GM19193 (cell line): ENCODE measurements around the gene NSF.
"Not testable (repeated sequence)": the region's sequence is repeated elsewhere in the genome, so short reads cannot be mapped to it uniquely, and the experiment has no call there.

ENCODE experiments used
- POLR2A ChIP-seq: IDR thresholded peaks from 4 replicates; pipeline ENCODE4 v1.6.1; 2011; ENCODE audit not compliant: insufficient read depth, insufficient read length; ENCODE audit errors: extremely low read depth

Gene NSF

DNA sequence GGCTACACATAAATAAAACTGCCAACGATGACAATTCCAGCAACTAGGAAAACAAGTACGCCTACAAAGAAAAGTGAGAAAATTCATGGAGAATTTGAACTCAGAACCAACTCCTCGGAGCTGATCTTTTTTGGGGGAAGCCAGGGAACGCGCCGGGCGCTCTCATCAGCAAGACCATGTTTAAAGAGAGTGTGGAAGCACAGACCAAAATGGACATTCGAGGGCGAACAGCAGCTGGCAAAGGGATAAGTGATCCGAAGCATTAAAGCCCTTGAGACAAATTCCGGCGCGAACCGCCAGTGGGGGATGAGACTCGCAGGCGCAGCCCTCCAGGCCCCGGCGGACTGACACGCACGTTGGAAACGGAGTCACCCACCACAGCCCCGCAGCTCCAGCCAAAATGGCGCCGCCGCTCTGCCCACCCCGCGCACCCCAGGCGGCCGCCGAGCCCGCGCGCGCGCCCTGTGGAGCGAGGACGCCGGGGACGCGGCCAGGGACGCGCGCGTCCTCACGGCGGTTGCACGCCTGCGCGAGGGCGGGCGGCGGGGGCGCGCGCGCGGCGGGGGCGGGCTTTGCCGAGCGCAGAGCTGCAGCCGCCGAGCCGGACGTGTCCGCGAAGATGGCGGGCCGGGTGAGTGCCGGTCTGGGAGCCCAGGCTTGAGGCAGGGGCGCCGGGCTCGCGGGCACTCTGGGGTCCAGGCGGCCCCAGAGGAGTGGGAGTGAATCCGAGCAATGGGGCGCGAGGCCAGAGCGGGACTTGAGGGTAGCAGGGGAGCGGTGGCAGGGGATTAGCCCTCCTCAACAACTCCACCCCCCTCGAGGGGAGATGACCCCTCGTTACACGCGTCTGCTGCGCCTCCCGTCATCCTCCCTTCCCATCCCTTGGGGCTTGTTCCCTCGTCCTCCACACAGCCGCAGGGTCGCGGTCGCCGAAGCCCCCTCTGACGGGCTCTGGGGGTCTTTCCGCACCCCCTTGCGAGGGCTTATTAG, at the start of gene NSF:
Gene NSF (plus strand): TSS at position 513 of the 990 bp plus-strand sequence. CDS start 107 bp downstream, at position 620.
- TF ChIP-seq POLR2A: not testable (repeated sequence)

GRCh38 chr17:46579083-46580075, 11.1 kb upstream of the NSF start, which contains the start of gene ARL17A:
TSS of gene ARL17A (minus strand) at chr17:46579691. CDS start at chr17:46576322, 3,369 bp downstream.
- not testable (repeated sequence) for TF ChIP-seq POLR2A

- no peak for TF ChIP-seq POLR2A
Measured at GRCh38 chr17:46717999-46718398, 127.5 kb downstream of the NSF start.

DNA sequence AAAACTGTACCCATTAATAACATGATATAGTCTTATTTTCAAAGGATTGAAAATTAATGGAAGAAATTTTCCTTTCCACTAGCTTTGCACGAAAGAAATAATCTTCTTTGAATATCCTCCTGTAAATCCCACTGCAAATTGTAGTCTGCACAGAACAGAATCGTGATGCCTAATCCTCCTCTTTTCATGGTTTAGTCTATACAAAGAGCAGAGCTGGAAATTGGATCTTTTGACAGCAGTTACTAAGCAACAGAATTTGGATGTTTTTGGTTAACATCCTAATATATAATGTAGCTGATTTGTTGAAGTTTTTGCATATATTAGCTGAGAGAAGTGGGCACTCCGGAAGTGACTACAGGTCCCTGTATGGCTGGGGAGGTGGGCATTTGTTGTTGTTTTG, 129.4 kb downstream of the NSF start:
- TF ChIP-seq POLR2A: no peak

- no peak for TF ChIP-seq POLR2A
Measured at GRCh38 chr17:46720408-46720807, 129.9 kb downstream of the NSF start.

DNA sequence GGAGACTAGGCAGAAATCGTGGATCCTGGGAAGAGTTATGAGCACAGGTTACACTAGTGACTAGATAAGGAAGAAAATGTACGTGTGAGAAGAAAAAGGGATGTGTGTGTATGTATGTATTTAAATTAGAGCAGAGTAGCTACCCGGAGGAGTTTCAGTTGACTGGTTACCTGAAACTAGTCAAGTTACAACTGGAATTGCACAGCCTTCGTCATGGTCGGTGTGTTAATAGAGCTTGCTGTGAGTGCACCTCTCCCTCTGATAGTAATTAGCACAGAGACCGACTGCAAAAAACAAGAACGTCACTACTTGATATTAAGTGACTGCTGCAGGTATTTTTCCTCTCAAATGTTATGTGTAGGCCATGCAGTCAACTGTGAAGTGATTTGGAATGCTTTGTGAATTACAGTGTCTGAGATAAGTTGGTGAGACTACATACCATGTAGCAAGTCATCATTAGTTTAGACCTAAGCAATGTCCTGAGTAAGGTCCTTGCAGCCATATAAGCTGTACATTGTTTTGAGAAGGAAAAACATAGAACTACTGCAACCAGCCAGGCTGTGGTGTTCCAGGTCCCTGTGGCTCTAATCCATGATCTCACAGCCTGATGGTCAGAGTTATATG, 132.3 kb downstream of the NSF start:
- no peak for TF ChIP-seq POLR2A

DNA sequence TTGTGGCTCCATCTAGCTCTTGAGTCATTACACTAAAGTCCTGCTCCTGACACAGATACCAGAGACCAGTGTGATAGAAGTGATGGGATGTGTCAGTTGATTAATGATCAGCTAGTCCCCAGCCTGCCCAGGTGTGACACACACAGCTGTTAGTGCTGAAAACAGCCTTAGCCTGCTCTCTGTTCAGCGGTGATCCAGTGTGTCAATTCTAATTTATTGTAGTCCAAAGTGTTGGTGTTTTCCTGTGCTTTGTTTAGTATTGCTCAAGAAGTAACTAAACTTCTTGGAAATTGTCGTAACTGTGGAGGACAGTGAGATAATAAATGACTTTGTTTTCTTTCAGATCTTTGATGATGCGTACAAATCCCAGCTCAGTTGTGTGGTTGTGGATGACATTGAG, 135.7 kb downstream of the NSF start:
- no peak for TF ChIP-seq POLR2A

DNA sequence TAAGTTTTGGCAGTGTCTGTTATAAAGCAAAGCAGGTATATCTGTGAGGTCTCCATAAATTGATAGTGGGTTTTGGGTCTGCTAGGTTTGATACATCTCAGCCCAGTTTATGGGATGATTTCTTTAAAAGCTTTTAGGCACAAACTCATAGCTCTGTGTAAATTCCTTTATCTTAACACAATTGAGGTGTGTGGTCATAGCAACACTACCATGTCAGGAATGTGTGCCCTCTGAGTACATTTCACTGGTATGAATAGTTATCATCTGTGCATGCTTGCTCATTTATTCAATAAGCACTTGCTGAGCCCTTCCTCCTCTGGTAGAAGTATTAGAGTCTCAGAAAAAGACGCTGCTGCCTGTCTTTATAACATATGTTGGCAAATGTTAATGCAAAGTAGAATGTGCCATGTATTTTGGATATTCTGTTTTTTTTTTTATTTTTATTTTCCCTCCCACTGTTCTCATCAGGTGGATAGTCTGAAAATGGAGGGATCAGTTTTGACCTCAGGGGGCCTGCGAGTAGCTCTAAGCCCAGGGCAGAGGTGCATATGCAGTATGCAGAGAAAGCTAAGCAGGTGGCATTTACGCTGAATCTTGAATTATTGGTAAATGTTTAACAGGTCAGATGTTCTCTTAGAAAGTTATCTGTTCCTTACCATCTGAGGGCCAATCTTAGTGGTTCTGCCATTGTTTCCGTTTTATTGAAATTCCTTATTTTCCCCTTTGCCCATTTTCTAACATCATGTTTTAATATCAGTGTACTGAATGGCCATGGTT, 137.3 kb downstream of the NSF start:
- no peak for TF ChIP-seq POLR2A

DNA sequence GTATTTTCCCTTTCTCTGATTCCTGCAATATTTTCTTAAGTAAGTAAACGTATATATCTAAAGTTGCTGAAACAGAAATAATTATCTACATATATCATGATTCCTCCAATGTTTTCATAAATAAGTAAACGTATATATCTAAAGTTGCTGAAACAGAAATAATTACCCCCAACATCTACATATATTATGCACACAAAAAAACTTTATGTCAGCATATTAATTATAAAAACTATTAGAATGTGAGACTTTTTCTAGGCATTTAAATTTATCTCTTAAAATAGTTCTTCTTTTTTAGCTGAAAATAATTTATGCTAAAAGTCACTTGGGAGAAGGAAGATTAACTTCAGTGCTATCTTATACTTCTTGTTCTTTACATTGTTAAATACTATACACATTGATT, 139.6 kb downstream of the NSF start:
- no peak for TF ChIP-seq POLR2A

- no peak for TF ChIP-seq POLR2A
Measured at GRCh38 chr17:46730679-46731078, 140.2 kb downstream of the NSF start.

DNA sequence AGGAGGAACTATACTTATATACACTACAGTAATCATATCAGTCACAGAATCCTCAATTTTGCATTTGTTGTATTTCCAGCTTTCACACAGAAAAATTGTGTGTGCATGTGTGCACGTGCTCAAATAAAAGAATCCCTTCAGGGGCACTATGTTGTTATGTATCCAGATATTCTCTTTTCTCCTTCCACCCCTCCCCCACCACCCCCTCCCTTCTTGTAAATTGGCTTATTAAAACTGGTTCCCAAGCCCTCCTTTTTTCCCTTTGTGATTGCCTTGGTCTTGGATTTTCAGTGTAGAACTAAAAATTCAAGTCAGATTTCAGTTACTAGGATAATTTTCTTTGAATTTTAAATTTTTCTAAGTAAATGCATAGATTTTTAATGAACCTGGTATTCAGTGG, 141.7 kb downstream of the NSF start:
- no peak for TF ChIP-seq POLR2A

GRCh38 chr17:46732754-46733398, 142.4 kb downstream of the NSF start:
- TF ChIP-seq POLR2A: no peak

- TF ChIP-seq POLR2A: no peak
Measured at GRCh38 chr17:46733837-46734475, 143.5 kb downstream of the NSF start.
